ENCODE results near the gene DNAH17. TPM values are rescaled to one million over a fixed set of nuclear protein-coding genes. Genes with fewer than 3 reads are reported as not detected.

Gene DNAH17
- total and polyA plus RNA-seq, 2 of the 13 experiments (the other 11 are each of a cell fraction or from before 2014, with no cell fraction given) = 0.86 to 1.6 TPM

DNA sequence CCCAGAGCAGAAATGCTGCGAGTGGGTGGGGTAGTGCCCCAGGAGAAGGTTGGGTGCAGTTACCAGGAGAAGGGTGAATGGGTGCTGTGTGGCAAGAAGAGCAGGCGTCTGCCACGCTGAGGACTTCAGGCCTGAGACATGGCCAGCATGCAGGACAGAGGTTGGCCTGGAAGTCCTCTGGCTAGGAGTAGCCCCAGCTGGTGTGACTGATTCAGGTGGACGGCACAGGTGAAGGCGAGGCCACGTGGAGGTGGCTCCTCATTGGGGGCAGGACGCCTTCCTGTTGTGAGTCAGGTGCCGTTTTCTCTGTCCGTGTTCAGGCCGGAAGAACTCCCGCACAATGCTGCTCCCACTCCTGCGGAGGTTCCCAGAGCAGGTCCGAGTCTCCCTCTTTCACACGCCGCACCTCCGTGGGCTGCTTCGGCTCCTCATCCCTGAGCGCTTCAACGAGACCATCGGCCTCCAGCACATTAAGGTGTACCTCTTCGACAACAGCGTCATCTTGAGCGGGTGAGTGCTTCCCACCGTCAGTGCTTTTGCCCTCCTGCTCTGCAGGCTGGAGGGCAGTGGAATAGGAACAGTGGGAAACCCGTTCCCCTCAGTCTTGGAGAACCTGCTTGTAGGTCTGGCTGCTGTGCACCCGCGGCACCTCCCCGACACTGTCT is 178.0 kb downstream of the DNAH17 start (continued):
- TF ChIP-seq, protein P1, sequence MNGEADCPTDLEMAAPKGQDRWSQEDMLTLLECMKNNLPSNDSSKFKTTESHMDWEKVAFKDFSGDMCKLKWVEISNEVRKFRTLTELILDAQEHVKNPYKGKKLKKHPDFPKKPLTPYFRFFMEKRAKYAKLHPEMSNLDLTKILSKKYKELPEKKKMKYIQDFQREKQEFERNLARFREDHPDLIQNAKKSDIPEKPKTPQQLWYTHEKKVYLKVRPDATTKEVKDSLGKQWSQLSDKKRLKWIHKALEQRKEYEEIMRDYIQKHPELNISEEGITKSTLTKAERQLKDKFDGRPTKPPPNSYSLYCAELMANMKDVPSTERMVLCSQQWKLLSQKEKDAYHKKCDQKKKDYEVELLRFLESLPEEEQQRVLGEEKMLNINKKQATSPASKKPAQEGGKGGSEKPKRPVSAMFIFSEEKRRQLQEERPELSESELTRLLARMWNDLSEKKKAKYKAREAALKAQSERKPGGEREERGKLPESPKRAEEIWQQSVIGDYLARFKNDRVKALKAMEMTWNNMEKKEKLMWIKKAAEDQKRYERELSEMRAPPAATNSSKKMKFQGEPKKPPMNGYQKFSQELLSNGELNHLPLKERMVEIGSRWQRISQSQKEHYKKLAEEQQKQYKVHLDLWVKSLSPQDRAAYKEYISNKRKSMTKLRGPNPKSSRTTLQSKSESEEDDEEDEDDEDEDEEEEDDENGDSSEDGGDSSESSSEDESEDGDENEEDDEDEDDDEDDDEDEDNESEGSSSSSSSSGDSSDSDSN (CRISPR knock-in tag; IDR thresholded peaks at IDR 0.05) = peak; percentile 3; the same call in 1 of the 2 replicates
- TF ChIP-seq ZNF713 (CRISPR knock-in tag; IDR thresholded peaks at IDR 0.05) (0 out of 2 replicates have a peak, but pooled peaks have one; percentile 44), ZNF607 (CRISPR knock-in tag; IDR thresholded peaks at IDR 0.05; ENCODE audit: borderline replicate concordance) (0 out of 2 replicates have a peak, but pooled peaks have one; percentile 23), ZBTB38 (CRISPR knock-in tag; IDR thresholded peaks at IDR 0.05) (peak; percentile 94)
- TF ChIP-seq, protein P2, sequence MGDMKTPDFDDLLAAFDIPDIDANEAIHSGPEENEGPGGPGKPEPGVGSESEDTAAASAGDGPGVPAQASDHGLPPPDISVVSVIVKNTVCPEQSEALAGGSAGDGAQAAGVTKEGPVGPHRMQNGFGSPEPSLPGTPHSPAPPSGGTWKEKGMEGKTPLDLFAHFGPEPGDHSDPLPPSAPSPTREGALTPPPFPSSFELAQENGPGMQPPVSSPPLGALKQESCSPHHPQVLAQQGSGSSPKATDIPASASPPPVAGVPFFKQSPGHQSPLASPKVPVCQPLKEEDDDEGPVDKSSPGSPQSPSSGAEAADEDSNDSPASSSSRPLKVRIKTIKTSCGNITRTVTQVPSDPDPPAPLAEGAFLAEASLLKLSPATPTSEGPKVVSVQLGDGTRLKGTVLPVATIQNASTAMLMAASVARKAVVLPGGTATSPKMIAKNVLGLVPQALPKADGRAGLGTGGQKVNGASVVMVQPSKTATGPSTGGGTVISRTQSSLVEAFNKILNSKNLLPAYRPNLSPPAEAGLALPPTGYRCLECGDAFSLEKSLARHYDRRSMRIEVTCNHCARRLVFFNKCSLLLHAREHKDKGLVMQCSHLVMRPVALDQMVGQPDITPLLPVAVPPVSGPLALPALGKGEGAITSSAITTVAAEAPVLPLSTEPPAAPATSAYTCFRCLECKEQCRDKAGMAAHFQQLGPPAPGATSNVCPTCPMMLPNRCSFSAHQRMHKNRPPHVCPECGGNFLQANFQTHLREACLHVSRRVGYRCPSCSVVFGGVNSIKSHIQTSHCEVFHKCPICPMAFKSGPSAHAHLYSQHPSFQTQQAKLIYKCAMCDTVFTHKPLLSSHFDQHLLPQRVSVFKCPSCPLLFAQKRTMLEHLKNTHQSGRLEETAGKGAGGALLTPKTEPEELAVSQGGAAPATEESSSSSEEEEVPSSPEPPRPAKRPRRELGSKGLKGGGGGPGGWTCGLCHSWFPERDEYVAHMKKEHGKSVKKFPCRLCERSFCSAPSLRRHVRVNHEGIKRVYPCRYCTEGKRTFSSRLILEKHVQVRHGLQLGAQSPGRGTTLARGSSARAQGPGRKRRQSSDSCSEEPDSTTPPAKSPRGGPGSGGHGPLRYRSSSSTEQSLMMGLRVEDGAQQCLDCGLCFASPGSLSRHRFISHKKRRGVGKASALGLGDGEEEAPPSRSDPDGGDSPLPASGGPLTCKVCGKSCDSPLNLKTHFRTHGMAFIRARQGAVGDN (CRISPR knock-in tag; IDR thresholded peaks at IDR 0.05) = peak; percentile 77; the same call in 1 of the 2 replicates

Measured in HepG2 (cell line).